Heart left ventricle (tissue), 16 donors: ENCODE data around the gene RBM10. TPM values are rescaled to one million over a fixed set of nuclear protein-coding genes. Genes with fewer than 3 reads are reported as not detected.

Experiments used
- ATAC-seq, 4 donors: fragments of 200-7000 bp; cut with Tn5 transposase; one replicate each; pipeline ENCODE4 v1.9.1; 2020 to 2022; ENCODE audit warnings: moderate library complexity in 4 of 4, mild to moderate bottlenecking in 3 of 4, moderate number of reproducible peaks in 1 of 4
- DNase-seq, 5 donors: peaks; one replicate each; pipeline ENCODE4 v3.0.0-alpha.2; 2020
- H3K27ac ChIP-seq, 12 donors: fragments of 200-600 bp; sonication (generic) in 4 of 12; one replicate each; pipeline versions ENCODE4 v1.5.0 to v1.8.0; 2016 to 2022; ENCODE audit warnings: mild to moderate bottlenecking in 2 of 12
- H3K27me3 ChIP-seq, 9 donors: fragments of 200-600 bp; sonication (generic) in 2 of 9; one replicate each; pipeline versions ENCODE4 v1.5.1 to v1.8.0; 2016 to 2022; ENCODE audit warnings: mild to moderate bottlenecking in 3 of 9
- H3K36me3 ChIP-seq, 9 donors: fragments of 200-600 bp; sonication (generic) in 2 of 9; one replicate each; pipeline versions ENCODE4 v1.5.0 to v1.8.0; 2018 to 2022; ENCODE audit warnings: mild to moderate bottlenecking in 2 of 9
- H3K4me1 ChIP-seq, 12 donors: fragments of 200-600 bp; sonication (generic) in 4 of 12; one replicate each; pipeline versions ENCODE4 v1.5.0 to v1.8.0; 2016 to 2022; ENCODE audit warnings: mild to moderate bottlenecking in 3 of 12
- H3K4me3 ChIP-seq, 12 donors: fragments of 200-600 bp; sonication (generic) in 4 of 12; one replicate each; pipeline versions ENCODE4 v1.5.0 to v1.8.0; 2017 to 2022; ENCODE audit warnings: mild to moderate bottlenecking in 9 of 12, moderate library complexity in 4 of 12
- H3K9me3 ChIP-seq, 12 donors: fragments of 200-600 bp; sonication (generic) in 4 of 12; one replicate each; pipeline versions ENCODE4 v1.5.0 to v1.8.0; 2016 to 2022; ENCODE audit warnings: mild to moderate bottlenecking in 1 of 12
- POLR2A ChIP-seq, 2 donors: fragments of 450-650 bp; IDR thresholded peaks; one replicate each; pipeline ENCODE4 v1.6.1; 2017; ENCODE audit warnings: antibody characterized with exemption in 2 of 2, mild to moderate bottlenecking in 2 of 2, moderate library complexity in 2 of 2
- WGBS, 4 donors: extraction: QIAGEN DNeasy Blood & Tissue Kit in 2 of 4; methylation state at CpG; one replicate each; pipeline versions ENCODE4 v1.1.5 to v1.1.7; 2013 to 2018; 5-methylcytosine and 5-hydroxymethylcytosine counted together
- intact Hi-C, 10 donors: fragments of 100-400 bp; cut with DNase I; formaldehyde crosslinking; loops; one replicate each; pipeline versions ENCODE4 v1.11.1 to v1.14.2; 2022
- polyA plus RNA-seq, 2 donors: library from polyadenylated mRNA; stranded (reverse); fragments of 200-250 nt; gene quantifications; one replicate each; pipeline ENCODE4 v1.2.3, GENCODE V29; 2013
- total RNA-seq, 9 donors: library from RNA; depleted of rRNA in 2 of 9; stranded (reverse); fragments of >200 nt in 2 of 9; fragmentation: NEBNext Ultra II Directional in 3 of 9; extraction: Animal tissue kit (Norgen Biotek cat#: 25700) in 3 of 9; gene quantifications; one replicate each; pipeline versions ENCODE4 v1.1.0 to v1.2.4, GENCODE V29; 2016 to 2023
- TF ChIP-seq, protein P1 (sequence below), 12 donors: fragments of 200-600 bp; sonication (generic) in 4 of 12; IDR thresholded peaks; one replicate each; pipeline versions ENCODE4 v1.5.0 to v1.8.0; 2018 to 2022; ENCODE audit warnings: antibody characterized with exemption in 12 of 12, mild to moderate bottlenecking in 5 of 12
- donor health status: ischemic (EF 13 %, LVEDD 7.1; RV severe dilation, severe dysfunction).
- donor health status: healthy with polysubstance abuse.
- donor health status: DM: no; HTN: yes; CAD: no.
- donor health status: DM: no; HTN: no; CAD: no.
- donor health status: ischemic (EF 25% LVEDD 6.9; RV normal size, moderate dysfunction).
- donor health status: ischemic (EF 25% LVEDD 5.7; RV mildly dilated, moderate dysfunction).
- donor health status: healthy.
- donor health status: DM: yes; HTN: yes; CAD: no.
- donor health status: ischemic (EF 35%, LVEDD 5.7; RV mildly dilated, moderate dysfunction).
- donor health status: nonischemic (EF 11% LVEDD 7.7; RV severe dilation, severe dysfunction).
- donor health status: DM: yes; HTN: yes; CAD: no.
- donor health status: PGD.
- donor health status: ischemic (EF 29% LVEDD 5.4; RV normal size, mild dysfunction).
- donor health status: nonischemic (EF 23%, LVEDD 6.1; RV moderate dilation, normal function).

Gene RBM10
- total and polyA plus RNA-seq, 11 donors = 17.5 to 44.6 (median 28.3) TPM

DNA sequence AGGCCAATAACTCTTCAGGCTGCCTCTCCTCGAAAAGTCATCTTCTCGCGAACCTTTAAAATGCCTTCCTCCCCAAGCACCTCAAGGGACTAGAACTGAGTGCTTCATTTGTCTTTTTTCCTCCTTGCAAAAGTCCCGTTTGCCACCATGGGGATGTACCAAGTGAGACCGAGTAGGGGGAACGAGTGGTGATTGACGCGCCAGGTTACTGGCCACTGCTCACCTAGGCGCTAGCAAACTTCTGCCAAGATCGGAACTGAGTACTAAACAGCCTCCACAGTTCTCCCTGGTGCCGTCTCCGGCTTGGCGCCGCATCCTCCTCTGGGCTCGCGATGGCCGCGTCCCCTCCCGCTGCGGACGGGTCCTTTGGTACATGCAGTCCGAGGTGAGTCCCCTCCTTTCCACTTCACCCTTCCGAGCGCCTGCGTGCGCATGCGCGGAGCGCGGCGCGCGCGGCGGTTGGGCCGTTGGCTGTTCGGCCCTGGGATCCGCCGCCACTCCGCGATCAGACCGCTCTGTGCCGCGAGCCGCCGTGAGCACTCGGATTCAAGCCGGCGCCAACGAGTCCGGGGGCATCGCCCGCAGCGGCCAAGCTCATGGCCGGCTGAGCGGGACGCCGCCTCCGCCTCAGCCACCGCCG is 73.4 kb downstream of the RBM10 start, which contains the start of gene CDK16:
Gene CDK16, plus strand, starts transcription at position 402 of the 640 bp plus-strand sequence. CDS start 4,877 bp downstream, outside the sequence.
- WGBS, 4 donors = 0 to 6% (median 1%) methylated on average over 50 to 61 of the region's 61 CpGs
- peak; percentile 52 to 77 for TF ChIP-seq POLR2A (IDR thresholded peaks at IDR 0.05)
- TF ChIP-seq, protein P1, sequence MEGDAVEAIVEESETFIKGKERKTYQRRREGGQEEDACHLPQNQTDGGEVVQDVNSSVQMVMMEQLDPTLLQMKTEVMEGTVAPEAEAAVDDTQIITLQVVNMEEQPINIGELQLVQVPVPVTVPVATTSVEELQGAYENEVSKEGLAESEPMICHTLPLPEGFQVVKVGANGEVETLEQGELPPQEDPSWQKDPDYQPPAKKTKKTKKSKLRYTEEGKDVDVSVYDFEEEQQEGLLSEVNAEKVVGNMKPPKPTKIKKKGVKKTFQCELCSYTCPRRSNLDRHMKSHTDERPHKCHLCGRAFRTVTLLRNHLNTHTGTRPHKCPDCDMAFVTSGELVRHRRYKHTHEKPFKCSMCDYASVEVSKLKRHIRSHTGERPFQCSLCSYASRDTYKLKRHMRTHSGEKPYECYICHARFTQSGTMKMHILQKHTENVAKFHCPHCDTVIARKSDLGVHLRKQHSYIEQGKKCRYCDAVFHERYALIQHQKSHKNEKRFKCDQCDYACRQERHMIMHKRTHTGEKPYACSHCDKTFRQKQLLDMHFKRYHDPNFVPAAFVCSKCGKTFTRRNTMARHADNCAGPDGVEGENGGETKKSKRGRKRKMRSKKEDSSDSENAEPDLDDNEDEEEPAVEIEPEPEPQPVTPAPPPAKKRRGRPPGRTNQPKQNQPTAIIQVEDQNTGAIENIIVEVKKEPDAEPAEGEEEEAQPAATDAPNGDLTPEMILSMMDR (IDR thresholded peaks at IDR 0.05) = no peak
- intact Hi-C loops = loop anchor here in 3 of 10 donors (2.0 kb wide), 1 partner anchor 14 kb away; the partner anchor contains the start of gene USP11 (in 3 of the 3)

DNA sequence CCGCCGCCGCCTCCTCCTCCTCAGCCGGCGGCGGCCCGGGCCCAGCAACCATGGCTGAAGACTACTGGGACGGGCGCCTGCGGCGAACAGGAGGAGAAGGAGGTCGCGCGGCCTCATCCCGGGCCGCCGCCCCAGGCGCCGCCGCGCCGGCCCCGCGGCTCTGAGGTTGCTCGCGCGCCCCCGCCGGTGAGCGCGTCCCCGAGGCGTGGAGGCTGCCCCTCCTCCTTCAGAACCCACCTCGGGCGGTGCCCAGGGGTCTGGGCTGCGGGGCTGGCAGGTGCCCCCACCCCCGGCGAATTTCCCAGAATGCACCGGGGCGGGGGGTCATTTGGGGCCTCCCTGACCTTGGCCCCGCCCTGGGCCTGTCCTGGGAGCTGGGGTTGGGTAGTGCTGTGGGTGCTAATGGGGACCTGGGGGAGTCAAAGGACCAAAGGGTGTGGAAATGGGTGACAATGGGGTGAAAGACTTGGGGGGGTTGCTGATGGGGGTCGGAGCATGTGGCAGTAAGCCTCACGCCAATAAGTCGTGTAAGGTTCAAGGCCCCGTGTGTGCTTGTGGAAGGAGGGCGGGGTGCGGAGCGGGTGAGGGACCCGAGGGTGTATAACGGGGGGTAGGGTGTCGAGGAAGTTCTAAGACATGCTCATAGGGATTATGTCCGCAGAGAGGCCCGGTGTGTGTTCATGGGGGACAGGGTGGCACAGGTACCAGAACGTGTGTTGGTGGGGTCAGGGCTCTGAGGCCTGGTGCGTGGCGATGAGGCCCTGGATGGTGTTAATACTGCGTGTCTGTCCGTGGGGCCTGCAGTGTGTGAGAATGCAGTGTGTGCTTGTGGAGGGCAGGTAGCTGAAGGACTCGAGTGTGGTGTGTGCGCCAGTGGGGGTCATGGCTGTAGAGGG is 74.1 kb downstream of the RBM10 start:
- no peaks in the 10 kb centered on the region for H3K9me3 ChIP-seq
- peak in 1 of 2 donors; percentile 5 for TF ChIP-seq POLR2A (IDR thresholded peaks at IDR 0.05)
- TF ChIP-seq, protein P1 (IDR thresholded peaks at IDR 0.05) = no peak
- H3K27me3 ChIP-seq = no peaks in the 10 kb centered on the region
- peaks cover 0 to 46% (median 15%) of the 10 kb centered on the region in 12 donors for H3K4me1 ChIP-seq
- H3K27ac ChIP-seq = peak overlapping the region; percentile 76 to 99 (median 98)
- peak in 2 of 4 donors; percentile 2 to 15 for ATAC-seq
- peak; percentile 50 to 72 (median 68) for DNase-seq
- H3K36me3 ChIP-seq = peaks cover 0 to 40% (median 29%) of the 10 kb centered on the region in 9 donors
- peak overlapping the region; percentile 62 to 100 (median 87) for H3K4me3 ChIP-seq
- 1 to 40% (median 12%) methylated on average over 23 to 57 of the region's 60 CpGs for WGBS, 4 donors
- intact Hi-C loops = loop anchor here in 3 of 10 donors (2.0 kb wide), 1 partner anchor 14 kb away; the partner anchor contains the start of gene USP11 (in 3 of the 3)

More for the DNA sequence above, 73.4 kb downstream of the RBM10 start, which contains the start of gene CDK16:
- peak; percentile 77 to 89 (median 87) for DNase-seq
- Histone ChIP-seq H3K9me3 (no peaks in the 10 kb centered on the region), H3K27me3 (no peaks in the 10 kb centered on the region), H3K4me3 (peak within 1 kb of the TSS; percentile 62 to 100 (median 87)), H3K4me1 (peaks cover 0 to 46% (median 15%) of the 10 kb centered on the region in 12 donors), H3K27ac (peak within 1 kb of the TSS; percentile 76 to 99 (median 98)), H3K36me3 (peaks cover 0 to 40% (median 31%) of the 10 kb centered on the region in 9 donors)
- ATAC-seq = peak; percentile 59 to 79 (median 74)

DNA sequence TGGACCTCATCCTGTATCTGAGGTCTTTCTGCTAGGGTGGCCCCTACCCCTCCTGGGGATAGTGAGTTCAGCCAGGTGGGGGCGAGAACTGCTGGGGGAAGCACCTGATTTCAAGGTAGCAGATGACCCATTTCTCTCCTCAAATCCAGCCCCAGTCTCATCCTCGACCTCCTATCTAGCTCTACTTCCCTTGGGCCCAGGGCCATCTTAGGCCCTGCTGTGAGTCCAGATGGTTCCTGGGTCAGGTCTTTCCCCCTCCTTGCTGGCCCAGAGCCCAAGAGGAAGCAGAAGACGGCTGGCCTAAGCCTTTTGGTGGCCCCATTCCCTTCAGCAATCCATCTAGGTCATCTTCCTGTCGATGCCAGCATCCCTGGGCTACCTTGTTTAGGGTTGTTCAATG is 76.7 kb downstream of the RBM10 start:
- Histone ChIP-seq H3K4me1 (peaks cover 0 to 41% (median 14%) of the 10 kb centered on the region in 12 donors), H3K4me3 (no peak overlapping the region), H3K27ac (no peak overlapping the region), H3K36me3 (peaks cover 0 to 40% (median 33%) of the 10 kb centered on the region in 9 donors), H3K27me3 (no peaks in the 10 kb centered on the region), H3K9me3 (no peaks in the 10 kb centered on the region)
- DNase-seq = no peak
- no peak for ATAC-seq
- WGBS, 4 donors = 49 to 73% (median 61%) methylated on average over 4 of the region's 4 CpGs
- no peak for TF ChIP-seq POLR2A (IDR thresholded peaks at IDR 0.05)
- TF ChIP-seq, protein P1 (IDR thresholded peaks at IDR 0.05) = no peak
- intact Hi-C loops = no loop called here
